ENCODE measurements around the gene FAIM. TPM values are rescaled to one million over a fixed set of nuclear protein-coding genes. Genes with fewer than 3 reads are reported as not detected.

The FAIM gene
- total and polyA plus RNA-seq, 2 donors (not counting 1 experiment from before 2014, with no cell fraction given), result 9.4 to 11.7 TPM

DNA sequence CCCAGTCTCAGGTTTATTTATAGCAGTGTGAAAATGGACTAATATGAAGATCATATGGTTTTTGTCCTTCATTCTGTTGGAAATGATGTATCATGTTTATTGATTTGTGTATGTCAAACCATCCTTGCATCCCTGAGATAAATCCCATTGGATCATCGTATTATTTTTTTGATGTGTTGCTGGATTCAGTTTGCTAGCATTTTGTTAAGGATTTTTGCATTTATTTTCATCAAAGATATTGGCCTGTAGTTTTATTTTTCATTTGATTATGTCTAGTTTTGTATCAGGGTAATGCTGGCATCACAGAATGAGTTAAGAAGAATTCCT is 34.3 kb downstream of the FAIM start:
- H3K27ac ChIP-seq (ENCODE audit: insufficient read depth, low read length), result no peak overlapping the region
- TF ChIP-seq, protein P1, sequence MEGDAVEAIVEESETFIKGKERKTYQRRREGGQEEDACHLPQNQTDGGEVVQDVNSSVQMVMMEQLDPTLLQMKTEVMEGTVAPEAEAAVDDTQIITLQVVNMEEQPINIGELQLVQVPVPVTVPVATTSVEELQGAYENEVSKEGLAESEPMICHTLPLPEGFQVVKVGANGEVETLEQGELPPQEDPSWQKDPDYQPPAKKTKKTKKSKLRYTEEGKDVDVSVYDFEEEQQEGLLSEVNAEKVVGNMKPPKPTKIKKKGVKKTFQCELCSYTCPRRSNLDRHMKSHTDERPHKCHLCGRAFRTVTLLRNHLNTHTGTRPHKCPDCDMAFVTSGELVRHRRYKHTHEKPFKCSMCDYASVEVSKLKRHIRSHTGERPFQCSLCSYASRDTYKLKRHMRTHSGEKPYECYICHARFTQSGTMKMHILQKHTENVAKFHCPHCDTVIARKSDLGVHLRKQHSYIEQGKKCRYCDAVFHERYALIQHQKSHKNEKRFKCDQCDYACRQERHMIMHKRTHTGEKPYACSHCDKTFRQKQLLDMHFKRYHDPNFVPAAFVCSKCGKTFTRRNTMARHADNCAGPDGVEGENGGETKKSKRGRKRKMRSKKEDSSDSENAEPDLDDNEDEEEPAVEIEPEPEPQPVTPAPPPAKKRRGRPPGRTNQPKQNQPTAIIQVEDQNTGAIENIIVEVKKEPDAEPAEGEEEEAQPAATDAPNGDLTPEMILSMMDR (conservative IDR thresholded peaks at IDR 0.05 in 1 of 2, IDR thresholded peaks at IDR 0.05 in 1 of 2; ENCODE audit: low read depth in 1 of 2, low read length in 2 of 2), result no peak
- TF ChIP-seq EZH2 (IDR thresholded peaks at IDR 0.05; ENCODE audit: low read length, missing control alignments), result no peak
- no peak for DNase-seq (ENCODE audit: low read depth in 2 of 2)
- no peak overlapping the region for H2AFZ ChIP-seq (ENCODE audit: low read length)
- no peaks in the 10 kb centered on the region for H3K9me3 ChIP-seq (ENCODE audit: control insufficient read depth, insufficient read depth, low read depth, low read length)
- no peaks in the 10 kb centered on the region for H3K4me1 ChIP-seq (ENCODE audit: control insufficient read depth, extremely low read depth, insufficient read depth, low read length)
- H4K20me1 ChIP-seq (ENCODE audit: control insufficient read depth, extremely low read depth, insufficient read depth, low read length), result no peaks in the 10 kb centered on the region
- no peaks in the 10 kb centered on the region for H3K27me3 ChIP-seq (ENCODE audit: control insufficient read depth, insufficient read depth, low read length)
- no peak overlapping the region for H3K9ac ChIP-seq (ENCODE audit: insufficient read depth, low read length)
- H3K36me3 ChIP-seq (ENCODE audit: control insufficient read depth, insufficient read depth, low read length), result no peaks in the 10 kb centered on the region
- H3K79me2 ChIP-seq (ENCODE audit: control insufficient read depth, insufficient read depth, low read length), result no peaks in the 10 kb centered on the region
- H3K4me3 ChIP-seq (replicated peaks in 1 of 4; ENCODE audit: control extremely low read depth in 1 of 4, insufficient read depth in 1 of 4, low read depth in 3 of 4, low read length in 4 of 4), result no peak overlapping the region
- H3K4me2 ChIP-seq (ENCODE audit: extremely low read depth, insufficient read depth, low read length), result no peak overlapping the region

DNA sequence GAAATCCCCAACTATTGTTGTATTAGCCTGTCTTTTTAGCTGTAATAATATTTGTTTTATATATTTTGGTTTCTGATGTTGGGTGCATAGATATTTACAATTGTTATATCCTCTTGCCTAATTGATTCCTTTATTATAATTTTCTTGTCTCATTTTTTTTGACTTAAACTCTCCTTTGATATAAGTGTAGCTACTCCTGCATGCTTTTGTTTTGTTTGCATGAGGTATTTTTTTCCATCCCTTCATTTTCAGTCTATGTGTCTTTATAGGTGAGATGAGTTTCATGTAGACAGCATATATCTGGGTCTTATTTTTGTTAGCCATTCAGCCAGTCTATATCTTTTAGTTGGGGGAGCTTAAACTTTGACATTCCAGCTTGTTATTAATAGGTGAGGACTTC is 37.4 kb downstream of the FAIM start:
- Histone ChIP-seq H3K27me3 (ENCODE audit: control insufficient read depth, insufficient read depth, low read length) (no peaks in the 10 kb centered on the region), H3K36me3 (ENCODE audit: control insufficient read depth, insufficient read depth, low read length) (peaks cover 12% of the 10 kb centered on the region), H3K4me3 (replicated peaks in 1 of 4; ENCODE audit: control extremely low read depth in 1 of 4, insufficient read depth in 1 of 4, low read depth in 3 of 4, low read length in 4 of 4) (no peak overlapping the region), H4K20me1 (ENCODE audit: control insufficient read depth, extremely low read depth, insufficient read depth, low read length) (no peaks in the 10 kb centered on the region), H3K9me3 (ENCODE audit: control insufficient read depth, insufficient read depth, low read depth, low read length) (no peaks in the 10 kb centered on the region), H3K4me2 (ENCODE audit: extremely low read depth, insufficient read depth, low read length) (no peak overlapping the region), H3K79me2 (ENCODE audit: control insufficient read depth, insufficient read depth, low read length) (no peaks in the 10 kb centered on the region), H2AFZ (ENCODE audit: low read length) (no peak overlapping the region), H3K9ac (ENCODE audit: insufficient read depth, low read length) (no peak overlapping the region), H3K4me1 (ENCODE audit: control insufficient read depth, extremely low read depth, insufficient read depth, low read length) (no peaks in the 10 kb centered on the region), H3K27ac (ENCODE audit: insufficient read depth, low read length) (no peak overlapping the region)
- TF ChIP-seq EZH2 (IDR thresholded peaks at IDR 0.05; ENCODE audit: low read length, missing control alignments), result no peak
- TF ChIP-seq, protein P1 (conservative IDR thresholded peaks at IDR 0.05 in 1 of 2, IDR thresholded peaks at IDR 0.05 in 1 of 2; ENCODE audit: low read depth in 1 of 2, low read length in 2 of 2), result no peak
- no peak for DNase-seq (ENCODE audit: low read depth in 2 of 2)

- Histone ChIP-seq H3K79me2 (ENCODE audit: control insufficient read depth, insufficient read depth, low read length) (no peaks in the 10 kb centered on the region), H3K4me1 (ENCODE audit: control insufficient read depth, extremely low read depth, insufficient read depth, low read length) (no peaks in the 10 kb centered on the region), H4K20me1 (ENCODE audit: control insufficient read depth, extremely low read depth, insufficient read depth, low read length) (no peaks in the 10 kb centered on the region), H3K36me3 (ENCODE audit: control insufficient read depth, insufficient read depth, low read length) (peaks cover 12% of the 10 kb centered on the region), H3K4me3 (replicated peaks in 1 of 4; ENCODE audit: control extremely low read depth in 1 of 4, insufficient read depth in 1 of 4, low read depth in 3 of 4, low read length in 4 of 4) (no peak overlapping the region), H3K9ac (ENCODE audit: insufficient read depth, low read length) (no peak overlapping the region), H3K9me3 (ENCODE audit: control insufficient read depth, insufficient read depth, low read depth, low read length) (no peaks in the 10 kb centered on the region), H3K27me3 (ENCODE audit: control insufficient read depth, insufficient read depth, low read length) (no peaks in the 10 kb centered on the region), H2AFZ (ENCODE audit: low read length) (no peak overlapping the region), H3K27ac (ENCODE audit: insufficient read depth, low read length) (no peak overlapping the region), H3K4me2 (ENCODE audit: extremely low read depth, insufficient read depth, low read length) (no peak overlapping the region)
- TF ChIP-seq, protein P1 (conservative IDR thresholded peaks at IDR 0.05 in 1 of 2, IDR thresholded peaks at IDR 0.05 in 1 of 2; ENCODE audit: low read depth in 1 of 2, low read length in 2 of 2), result no peak
- TF ChIP-seq EZH2 (IDR thresholded peaks at IDR 0.05; ENCODE audit: low read length, missing control alignments), result no peak
- no peak for DNase-seq (ENCODE audit: low read depth in 2 of 2)
These were observed 37.9 kb downstream of the FAIM start for GRCh38 chr3:138646513-138646912.
